Gastroesophageal sphincter (tissue), 3 donors: ENCODE data around the gene ACSM5.

Source experiments
- CTCF ChIP-seq, 4 experiments: fragments of 200-600 bp in 2 of 4; fragments of 450-650 bp in 2 of 4; sonication (generic) in 1 of 4; IDR thresholded peaks; one replicate each; pipeline ENCODE4 v1.5.1; 2017 to 2019; ENCODE audit warnings: antibody characterized with exemption in 4 of 4, mild to moderate bottlenecking in 2 of 4, moderate library complexity in 2 of 4
- EP300 ChIP-seq: sonication (generic); formaldehyde crosslinking; IDR thresholded peaks from one replicate; pipeline ENCODE4 v1.6.1; 2017; ENCODE audit warnings: antibody characterized with exemption, mild to moderate bottlenecking
- POLR2A ChIP-seq, 2 donors: fragments of 450-650 bp; IDR thresholded peaks; one replicate each; pipeline ENCODE4 v1.6.1; 2017; ENCODE audit warnings: antibody characterized with exemption in 2 of 2, mild to moderate bottlenecking in 2 of 2, moderate library complexity in 1 of 2
- POLR2AphosphoS5 ChIP-seq: sonication (generic); formaldehyde crosslinking; IDR thresholded peaks from one replicate; pipeline ENCODE4 v1.6.1; 2017; ENCODE audit warnings: antibody characterized with exemption

- peak; percentile 62 to 83 (median 72) for TF ChIP-seq CTCF (IDR thresholded peaks at IDR 0.05)
- TF ChIP-seq POLR2AphosphoS5 = no peak
- TF ChIP-seq POLR2A (IDR thresholded peaks at IDR 0.05) = no peak
- TF ChIP-seq EP300 = no peak
These were observed 23.2 kb upstream of the ACSM5 start for GRCh38 chr16:20385844-20386832.
